Endothelial cell of umbilical vein (primary cell): ENCODE data around the gene PPP1R1C.

Source experiments
- EZH2 ChIP-seq: IDR thresholded peaks from 2 replicates; pipeline ENCODE4 v1.6.1; 2012; ENCODE audit warnings: borderline replicate concordance, low read depth, mild to moderate bottlenecking, moderate library complexity, low read length, inconsistent platforms; ENCODE audit not compliant: severe bottlenecking
- FOS ChIP-seq: IDR thresholded peaks from 2 replicates; pipeline ENCODE4 v1.6.1; 2011; ENCODE audit warnings: mild to moderate bottlenecking, low read length, moderate library complexity, borderline replicate concordance; ENCODE audit not compliant: insufficient read depth
- GATA2 ChIP-seq: IDR thresholded peaks from 2 replicates; pipeline ENCODE4 v1.7.0; 2011; ENCODE audit warnings: low read depth, mild to moderate bottlenecking, moderate library complexity, mixed read lengths, low read length; ENCODE audit not compliant: insufficient read length, insufficient read depth
- JUN ChIP-seq: IDR thresholded peaks from 2 replicates; pipeline ENCODE4 v1.6.1; 2011; ENCODE audit warnings: borderline replicate concordance, low read depth; ENCODE audit not compliant: insufficient read length, insufficient read depth
- MYC ChIP-seq: IDR thresholded peaks from one replicate; pipeline ENCODE4 v1.6.1; 2011; ENCODE audit warnings: mild to moderate bottlenecking, low read depth, low read length
- POLR2A ChIP-seq: IDR thresholded peaks from 2 replicates; pipeline ENCODE4 v1.6.1; 2012; ENCODE audit warnings: low read depth, mild to moderate bottlenecking, control low read depth, low read length
- POLR2AphosphoS5 ChIP-seq: IDR thresholded peaks from 2 replicates; pipeline ENCODE4 v1.6.1; 2012; ENCODE audit warnings: low read depth, mild to moderate bottlenecking, control low read depth, low read length, moderate library complexity; ENCODE audit not compliant: insufficient read depth
- TF ChIP-seq, protein P1 (sequence below), 2 donors: IDR thresholded peaks; 1 replicate in 1 of 2; 2 replicates in 1 of 2; pipeline ENCODE4 v1.5.1; 2011; ENCODE audit warnings: low read length in 2 of 2, mild to moderate bottlenecking in 2 of 2, moderate library complexity in 2 of 2, control low read depth in 1 of 2, inconsistent platforms in 1 of 2, low read depth in 1 of 2; ENCODE audit not compliant: insufficient read depth in 1 of 2; ENCODE audit errors: extremely low read depth in 1 of 2
- TF ChIP-seq, protein P2 (sequence below): IDR thresholded peaks from 2 replicates; pipeline ENCODE4 v1.6.1; 2011; ENCODE audit not compliant: insufficient read depth, insufficient read length

DNA sequence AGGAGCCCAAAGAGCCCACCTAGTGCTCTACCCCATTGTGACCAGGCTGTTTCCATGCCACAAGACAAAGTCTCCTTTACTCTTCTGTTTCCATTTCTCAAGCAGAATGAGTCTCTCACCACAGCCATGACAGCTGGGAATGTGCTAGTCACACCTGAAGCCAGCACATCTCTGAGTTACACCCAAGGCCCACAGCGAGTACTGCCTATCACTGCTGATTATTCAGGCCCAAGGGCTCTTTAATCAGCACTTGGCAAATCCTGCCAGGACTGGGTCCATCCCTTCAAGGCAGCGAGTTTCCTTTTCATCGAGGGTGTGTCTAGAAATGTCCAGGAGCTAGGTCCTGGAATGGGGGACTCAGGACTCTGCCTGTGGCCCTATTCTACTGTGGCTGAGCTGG, 14.6 kb upstream of the PPP1R1C start:
- TF ChIP-seq, protein P1, sequence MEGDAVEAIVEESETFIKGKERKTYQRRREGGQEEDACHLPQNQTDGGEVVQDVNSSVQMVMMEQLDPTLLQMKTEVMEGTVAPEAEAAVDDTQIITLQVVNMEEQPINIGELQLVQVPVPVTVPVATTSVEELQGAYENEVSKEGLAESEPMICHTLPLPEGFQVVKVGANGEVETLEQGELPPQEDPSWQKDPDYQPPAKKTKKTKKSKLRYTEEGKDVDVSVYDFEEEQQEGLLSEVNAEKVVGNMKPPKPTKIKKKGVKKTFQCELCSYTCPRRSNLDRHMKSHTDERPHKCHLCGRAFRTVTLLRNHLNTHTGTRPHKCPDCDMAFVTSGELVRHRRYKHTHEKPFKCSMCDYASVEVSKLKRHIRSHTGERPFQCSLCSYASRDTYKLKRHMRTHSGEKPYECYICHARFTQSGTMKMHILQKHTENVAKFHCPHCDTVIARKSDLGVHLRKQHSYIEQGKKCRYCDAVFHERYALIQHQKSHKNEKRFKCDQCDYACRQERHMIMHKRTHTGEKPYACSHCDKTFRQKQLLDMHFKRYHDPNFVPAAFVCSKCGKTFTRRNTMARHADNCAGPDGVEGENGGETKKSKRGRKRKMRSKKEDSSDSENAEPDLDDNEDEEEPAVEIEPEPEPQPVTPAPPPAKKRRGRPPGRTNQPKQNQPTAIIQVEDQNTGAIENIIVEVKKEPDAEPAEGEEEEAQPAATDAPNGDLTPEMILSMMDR (IDR thresholded peaks at IDR 0.05; ENCODE audit: extremely low read depth in 1 of 2, insufficient read depth in 1 of 2, low read depth in 1 of 2, low read length in 2 of 2): no peak
- TF ChIP-seq JUN (no peak), EZH2 (no peak), POLR2AphosphoS5 (no peak), POLR2A (no peak), MYC (no peak), FOS (no peak), GATA2 (no peak)
- TF ChIP-seq, protein P2, sequence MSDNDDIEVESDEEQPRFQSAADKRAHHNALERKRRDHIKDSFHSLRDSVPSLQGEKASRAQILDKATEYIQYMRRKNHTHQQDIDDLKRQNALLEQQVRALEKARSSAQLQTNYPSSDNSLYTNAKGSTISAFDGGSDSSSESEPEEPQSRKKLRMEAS: no peak
